Measurements from ENCODE around the gene OR1D5.

The OR1D5 gene

GRCh38 chr17:3049705-3050295, 13.6 kb downstream of the OR1D5 start:
- Histone ChIP-seq H3K9ac (ENCODE audit: low read depth, low read length, poor library complexity, severe bottlenecking) (peak overlapping the region; percentile 75), H3F3A (ENCODE audit: low read depth) (peaks cover 6% of the 10 kb centered on the region; the same call in 1 of the 2 replicates), H3K9me2 (replicated peaks; ENCODE audit: low read depth, low read length) (no peaks in the 10 kb centered on the region), H2AFZ (ENCODE audit: low read length) (peak overlapping the region; percentile 97), H3K36me3 (ENCODE audit: insufficient read depth, low read length) (no peaks in the 10 kb centered on the region), H3K79me2 (ENCODE audit: insufficient read depth, low read length) (no peaks in the 10 kb centered on the region), H3K4me2 (ENCODE audit: low read depth, low read length, poor library complexity, severe bottlenecking) (peak overlapping the region; percentile 88), H3K9me3 (ENCODE audit: insufficient read depth, low read depth, low read length) (no peaks in the 10 kb centered on the region), H3K4me3 (ENCODE audit: low read length, poor library complexity, severe bottlenecking) (peak overlapping the region; percentile 91), H4K20me1 (ENCODE audit: insufficient read depth, low read length, poor library complexity, severe bottlenecking) (no peaks in the 10 kb centered on the region), H3K4me1 (ENCODE audit: insufficient read depth, low read length, poor library complexity, severe bottlenecking) (peaks cover 16% of the 10 kb centered on the region), H3K27me3 (ENCODE audit: insufficient read depth, low read length, poor library complexity, severe bottlenecking) (no peaks in the 10 kb centered on the region)
- TF ChIP-seq EZH2phosphoT487 (IDR thresholded peaks at IDR 0.05; ENCODE audit: borderline replicate concordance) = no peak
- TF ChIP-seq, protein P1, sequence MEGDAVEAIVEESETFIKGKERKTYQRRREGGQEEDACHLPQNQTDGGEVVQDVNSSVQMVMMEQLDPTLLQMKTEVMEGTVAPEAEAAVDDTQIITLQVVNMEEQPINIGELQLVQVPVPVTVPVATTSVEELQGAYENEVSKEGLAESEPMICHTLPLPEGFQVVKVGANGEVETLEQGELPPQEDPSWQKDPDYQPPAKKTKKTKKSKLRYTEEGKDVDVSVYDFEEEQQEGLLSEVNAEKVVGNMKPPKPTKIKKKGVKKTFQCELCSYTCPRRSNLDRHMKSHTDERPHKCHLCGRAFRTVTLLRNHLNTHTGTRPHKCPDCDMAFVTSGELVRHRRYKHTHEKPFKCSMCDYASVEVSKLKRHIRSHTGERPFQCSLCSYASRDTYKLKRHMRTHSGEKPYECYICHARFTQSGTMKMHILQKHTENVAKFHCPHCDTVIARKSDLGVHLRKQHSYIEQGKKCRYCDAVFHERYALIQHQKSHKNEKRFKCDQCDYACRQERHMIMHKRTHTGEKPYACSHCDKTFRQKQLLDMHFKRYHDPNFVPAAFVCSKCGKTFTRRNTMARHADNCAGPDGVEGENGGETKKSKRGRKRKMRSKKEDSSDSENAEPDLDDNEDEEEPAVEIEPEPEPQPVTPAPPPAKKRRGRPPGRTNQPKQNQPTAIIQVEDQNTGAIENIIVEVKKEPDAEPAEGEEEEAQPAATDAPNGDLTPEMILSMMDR (conservative IDR thresholded peaks at IDR 0.05; ENCODE audit: low read length) = no peak

DNA sequence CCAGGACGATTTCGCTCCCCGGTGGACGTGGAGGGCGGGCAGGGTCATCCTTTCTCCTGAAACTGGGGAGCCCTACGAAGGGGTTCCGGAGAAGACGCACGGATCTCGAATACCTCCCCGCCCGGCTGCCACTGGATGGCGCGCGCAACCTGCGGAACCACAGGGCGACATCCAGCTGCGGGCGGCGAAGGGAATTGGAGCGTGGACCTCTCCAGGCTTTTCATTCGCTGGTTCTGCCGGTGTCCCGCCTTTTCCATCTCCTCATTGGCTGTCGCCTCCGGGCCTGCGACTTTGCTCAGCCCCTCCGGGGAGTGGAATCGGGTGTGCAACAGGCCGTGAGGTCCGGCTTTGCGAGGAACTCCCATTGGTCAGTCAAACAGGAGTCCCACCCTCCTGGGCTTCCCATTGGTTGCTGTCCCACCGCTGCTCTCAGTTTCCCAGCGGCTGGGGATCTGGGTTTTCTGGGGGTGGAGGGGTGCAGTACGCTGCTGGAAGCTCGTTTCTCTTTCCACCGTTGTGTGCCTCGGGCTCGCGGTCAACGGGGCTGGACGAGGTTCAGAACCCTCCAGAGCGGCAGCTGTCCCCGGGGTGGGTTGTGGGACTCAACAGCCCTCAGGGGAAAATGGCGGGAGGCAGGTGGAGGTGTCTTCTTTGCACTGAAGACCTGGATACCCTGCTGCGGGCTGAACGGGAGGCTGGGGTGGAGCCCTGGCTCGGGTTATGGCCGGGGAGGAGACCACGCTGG, 14.5 kb downstream of the OR1D5 start:
- no peaks in the 10 kb centered on the region for H3K79me2 ChIP-seq (ENCODE audit: insufficient read depth, low read length)
- H3K9me3 ChIP-seq (ENCODE audit: insufficient read depth, low read depth, low read length) = no peaks in the 10 kb centered on the region; the same call in 1 of the 2 replicates
- peak overlapping the region; percentile 91 for H3K4me3 ChIP-seq (ENCODE audit: low read length, poor library complexity, severe bottlenecking)
- H3K4me1 ChIP-seq (ENCODE audit: insufficient read depth, low read length, poor library complexity, severe bottlenecking) = peaks cover 16% of the 10 kb centered on the region
- no peaks in the 10 kb centered on the region for H4K20me1 ChIP-seq (ENCODE audit: insufficient read depth, low read length, poor library complexity, severe bottlenecking)
- H2AFZ ChIP-seq (ENCODE audit: low read length) = peak overlapping the region; percentile 97
- H3K4me2 ChIP-seq (ENCODE audit: low read depth, low read length, poor library complexity, severe bottlenecking) = peak overlapping the region; percentile 88
- H3F3A ChIP-seq (ENCODE audit: low read depth) = peaks cover 6% of the 10 kb centered on the region; the same call in 1 of the 2 replicates
- peak overlapping the region; percentile 75 for H3K9ac ChIP-seq (ENCODE audit: low read depth, low read length, poor library complexity, severe bottlenecking)
- no peaks in the 10 kb centered on the region for H3K36me3 ChIP-seq (ENCODE audit: insufficient read depth, low read length)
- no peaks in the 10 kb centered on the region for H3K27me3 ChIP-seq (ENCODE audit: insufficient read depth, low read length, poor library complexity, severe bottlenecking)
- TF ChIP-seq, protein P1 (conservative IDR thresholded peaks at IDR 0.05; ENCODE audit: low read length) = peak; percentile 84
- no peak for TF ChIP-seq EZH2phosphoT487 (IDR thresholded peaks at IDR 0.05; ENCODE audit: borderline replicate concordance)
- no peaks in the 10 kb centered on the region for H3K9me2 ChIP-seq (replicated peaks; ENCODE audit: low read depth, low read length)

- no peak for TF ChIP-seq EZH2phosphoT487 (IDR thresholded peaks at IDR 0.05; ENCODE audit: borderline replicate concordance)
- TF ChIP-seq, protein P1 (conservative IDR thresholded peaks at IDR 0.05; ENCODE audit: low read length) = no peak
- Histone ChIP-seq H2AFZ (ENCODE audit: low read length) (no peak overlapping the region), H3K4me3 (ENCODE audit: low read length, poor library complexity, severe bottlenecking) (no peak overlapping the region), H3K4me1 (ENCODE audit: insufficient read depth, low read length, poor library complexity, severe bottlenecking) (peaks cover 16% of the 10 kb centered on the region), H4K20me1 (ENCODE audit: insufficient read depth, low read length, poor library complexity, severe bottlenecking) (no peaks in the 10 kb centered on the region), H3K79me2 (ENCODE audit: insufficient read depth, low read length) (no peaks in the 10 kb centered on the region), H3K36me3 (ENCODE audit: insufficient read depth, low read length) (no peaks in the 10 kb centered on the region), H3F3A (ENCODE audit: low read depth) (peaks cover 6% of the 10 kb centered on the region; the same call in 1 of the 2 replicates), H3K9me3 (ENCODE audit: insufficient read depth, low read depth, low read length) (peaks cover 5% of the 10 kb centered on the region; the same call in 1 of the 2 replicates), H3K9ac (ENCODE audit: low read depth, low read length, poor library complexity, severe bottlenecking) (no peak overlapping the region), H3K4me2 (ENCODE audit: low read depth, low read length, poor library complexity, severe bottlenecking) (no peak overlapping the region), H3K27me3 (ENCODE audit: insufficient read depth, low read length, poor library complexity, severe bottlenecking) (no peaks in the 10 kb centered on the region), H3K9me2 (replicated peaks; ENCODE audit: low read depth, low read length) (no peaks in the 10 kb centered on the region)
Measured at GRCh38 chr17:3046753-3047152, 16.7 kb downstream of the OR1D5 start.

All from Loucy (cell line).